RPMI8226 (cell line): ENCODE results near the gene PSORS1C2.

Experiments used
- DNase-seq: peaks from one replicate; pipeline ENCODE4 v3.0.0-alpha.2; 2015

Gene PSORS1C2

DNA sequence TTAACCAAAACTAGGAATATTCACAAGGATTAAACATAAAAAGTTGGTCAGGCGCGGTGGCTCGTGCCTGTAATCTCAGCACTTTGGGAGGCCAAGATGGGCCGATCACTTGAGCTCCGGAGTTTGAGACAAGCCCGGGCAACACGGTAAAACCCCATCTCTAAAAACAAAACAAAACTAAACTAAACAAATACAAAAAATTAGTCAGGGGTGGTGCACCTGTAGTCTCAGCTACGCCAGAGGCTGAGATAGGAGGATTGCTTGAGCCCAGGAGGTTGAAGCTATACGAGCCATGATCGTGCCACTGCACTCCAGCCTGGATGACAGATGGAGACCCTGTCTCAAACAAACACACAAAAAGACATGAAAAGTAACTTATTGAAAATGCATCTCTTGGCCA is 3.2 kb downstream of the PSORS1C2 start:
- DNase-seq = no peak

DNA sequence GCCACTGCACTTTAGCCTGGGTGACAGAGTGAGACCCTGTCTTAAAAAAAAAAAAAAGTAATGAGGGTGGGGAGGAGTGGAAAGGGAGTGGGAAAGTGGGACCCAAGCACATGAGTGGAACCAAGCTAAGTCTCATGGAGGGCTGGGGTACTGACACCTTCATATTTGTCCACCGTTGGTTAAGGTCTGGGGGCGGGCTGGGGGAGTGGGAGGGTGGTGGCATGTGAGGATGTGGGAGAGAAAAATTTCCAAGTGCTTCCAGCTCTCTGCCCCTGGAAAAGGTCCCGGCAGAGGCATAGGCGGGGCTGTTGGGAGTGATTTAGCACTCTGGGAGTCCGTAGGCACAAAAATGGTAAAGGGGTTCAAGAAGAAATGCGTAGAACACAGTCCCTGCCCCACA is 6.1 kb downstream of the PSORS1C2 start:
- no peak for DNase-seq

DNA sequence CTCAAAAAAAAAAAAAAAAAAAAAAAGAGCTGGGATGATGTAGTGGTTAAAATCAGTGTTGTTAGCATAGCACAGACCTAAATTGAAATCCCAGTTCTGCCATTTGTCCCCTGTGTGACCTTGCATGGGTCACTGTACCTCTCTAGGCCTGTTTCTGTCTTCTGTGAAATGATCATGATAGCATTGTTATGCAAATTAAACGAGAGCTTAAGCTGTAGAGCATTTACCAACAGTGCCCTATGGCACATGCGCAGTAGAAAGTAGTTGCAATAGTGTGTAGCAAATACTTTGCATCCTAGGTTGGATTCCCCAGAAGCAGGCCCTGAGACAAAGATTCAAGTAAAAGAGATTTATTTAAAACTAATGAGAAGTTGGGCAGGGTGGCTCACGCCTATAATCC is 7.3 kb downstream of the PSORS1C2 start:
- no peak for DNase-seq

DNA sequence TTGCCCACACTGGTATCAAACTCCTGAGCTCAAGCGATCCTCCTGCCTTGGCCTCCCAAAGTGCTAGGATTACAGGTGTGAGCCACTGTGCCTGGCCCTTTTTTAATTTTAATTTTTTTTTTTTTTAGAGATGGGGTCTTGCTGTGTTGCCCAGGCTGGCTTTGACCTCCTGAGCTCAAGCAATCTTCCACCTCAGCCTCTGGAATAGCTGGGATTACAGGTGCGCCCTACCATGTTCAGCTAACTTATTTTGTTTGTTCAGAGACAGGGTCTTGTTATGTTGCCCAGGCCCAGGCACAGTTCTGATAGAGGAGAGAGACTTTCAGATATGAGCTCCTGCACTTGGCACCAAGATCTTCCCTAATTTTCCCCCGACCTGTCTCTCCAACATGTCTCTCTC is 8.1 kb downstream of the PSORS1C2 start:
- no peak for DNase-seq

DNA sequence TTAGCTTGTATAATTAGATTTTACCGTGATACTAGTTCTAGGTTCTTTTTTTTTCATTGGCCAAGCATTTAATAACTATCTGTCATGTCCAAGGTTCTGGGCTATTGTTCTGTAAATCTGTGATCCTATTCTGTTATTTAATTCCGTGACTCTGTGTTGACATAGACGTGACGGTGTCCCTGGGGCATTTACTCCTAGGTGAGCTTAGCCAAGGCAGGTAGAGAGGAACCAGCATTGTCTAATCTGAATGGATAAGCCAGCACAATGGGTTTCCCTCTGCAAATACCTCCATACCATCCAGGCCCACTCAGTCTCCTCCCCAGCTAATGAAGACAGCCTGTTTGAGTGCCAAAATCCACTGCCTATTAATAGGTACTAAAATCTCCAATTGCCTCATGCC is 9.7 kb downstream of the PSORS1C2 start:
- DNase-seq = no peak

DNA sequence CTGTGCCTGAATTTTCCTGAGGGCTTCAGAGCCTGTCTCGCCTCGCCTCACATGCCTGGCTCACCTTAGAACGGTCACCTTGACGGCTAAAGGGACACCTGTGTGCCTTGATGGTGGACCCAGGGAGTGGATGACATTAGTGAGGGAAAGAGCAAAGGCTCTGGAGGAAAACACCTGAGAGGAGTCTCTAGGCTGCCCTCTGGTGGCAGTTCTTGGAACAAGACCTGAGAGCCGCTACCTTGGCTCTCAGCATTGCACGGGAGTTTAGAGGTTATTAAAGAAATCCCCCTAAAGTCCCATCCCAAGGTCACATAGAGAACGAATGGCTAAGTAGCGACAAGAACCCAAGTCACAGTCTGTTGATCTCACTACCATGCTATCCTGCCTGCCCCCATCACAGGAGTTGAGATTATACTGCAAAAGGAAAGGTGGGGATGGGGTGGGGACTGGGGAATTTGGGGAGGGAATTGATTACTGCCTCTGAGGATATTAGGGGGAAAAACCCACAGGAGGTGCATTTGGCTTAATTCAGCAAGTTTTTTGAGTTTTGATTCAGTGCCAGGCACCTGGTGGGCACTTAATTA is 10.7 kb downstream of the PSORS1C2 start:
- DNase-seq = peak; percentile 88

DNA sequence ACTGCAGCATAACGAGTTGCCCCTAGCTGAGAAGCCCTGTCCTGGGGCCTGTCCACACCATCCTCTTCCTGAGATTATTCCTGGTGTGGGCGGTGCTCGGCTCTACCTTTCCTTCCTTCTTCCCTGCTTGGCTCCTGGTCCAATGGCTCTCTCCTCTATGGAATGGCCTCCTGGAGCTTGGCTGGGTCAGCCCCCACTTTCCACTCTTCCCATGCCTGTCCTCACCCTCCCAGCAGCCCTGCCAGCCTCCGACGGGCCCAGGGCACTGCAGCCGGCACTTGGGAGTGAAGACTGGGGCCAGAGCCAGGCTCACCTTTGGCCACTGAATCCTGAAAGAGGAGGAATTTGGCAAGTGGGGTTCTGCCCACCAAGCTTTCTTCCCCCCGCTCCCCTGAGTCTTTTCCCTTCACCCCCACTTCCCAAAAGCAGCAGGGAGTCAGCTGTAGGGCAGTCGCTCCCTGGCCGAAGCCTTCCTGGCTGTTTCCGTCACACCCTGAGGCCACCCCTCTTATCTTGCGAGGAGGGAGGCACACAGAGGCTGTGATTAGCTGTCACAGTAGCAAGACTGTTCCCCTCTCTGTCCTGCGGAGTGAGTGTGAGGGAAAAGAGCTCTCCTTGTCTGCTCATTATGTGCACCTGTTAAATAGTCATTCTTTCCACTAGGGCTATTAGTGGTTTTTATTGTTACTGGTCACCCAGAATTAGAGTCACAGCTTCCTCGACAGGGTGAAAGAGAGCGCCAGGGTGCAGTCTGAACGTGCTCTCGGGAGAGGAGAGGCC is 12.3 kb downstream of the PSORS1C2 start:
- DNase-seq = no peak

DNA sequence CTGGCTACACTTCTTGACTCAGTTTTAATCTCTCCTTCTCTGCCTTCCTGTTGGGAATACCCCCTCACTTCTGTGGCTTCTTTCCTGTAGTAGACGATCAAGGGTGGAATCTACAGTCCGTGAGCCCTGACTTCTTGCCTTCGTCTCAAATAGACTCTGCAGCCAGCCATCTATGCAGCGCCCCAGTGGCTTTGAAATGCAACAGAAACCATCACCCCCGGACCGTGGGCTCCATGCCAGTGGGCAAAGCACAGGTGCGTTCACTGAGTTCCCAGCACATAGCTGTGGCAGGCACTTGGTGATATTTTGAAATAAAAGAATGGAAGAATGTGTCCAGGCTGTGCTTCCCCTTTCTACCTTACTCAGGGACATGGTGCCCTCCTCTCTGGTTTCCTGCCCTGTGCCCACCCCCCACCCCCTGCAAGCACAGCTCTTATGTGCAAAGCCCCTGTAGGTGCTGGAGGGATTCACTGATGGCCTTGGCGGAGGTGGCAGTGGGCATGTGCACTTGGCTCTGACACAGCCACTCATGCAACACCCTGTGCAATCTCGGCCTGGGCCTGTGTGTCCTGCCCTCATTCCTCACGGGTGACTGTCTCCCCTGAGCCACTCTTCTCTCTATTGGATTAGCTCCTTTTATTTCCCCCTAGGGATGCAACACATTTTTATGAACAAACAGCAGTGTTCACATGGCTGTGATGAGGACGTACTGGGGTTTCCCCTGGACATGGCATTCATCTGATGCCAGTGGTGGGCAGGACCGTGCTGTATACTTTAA is 13.1 kb downstream of the PSORS1C2 start:
- peak; percentile 94 for DNase-seq

DNA sequence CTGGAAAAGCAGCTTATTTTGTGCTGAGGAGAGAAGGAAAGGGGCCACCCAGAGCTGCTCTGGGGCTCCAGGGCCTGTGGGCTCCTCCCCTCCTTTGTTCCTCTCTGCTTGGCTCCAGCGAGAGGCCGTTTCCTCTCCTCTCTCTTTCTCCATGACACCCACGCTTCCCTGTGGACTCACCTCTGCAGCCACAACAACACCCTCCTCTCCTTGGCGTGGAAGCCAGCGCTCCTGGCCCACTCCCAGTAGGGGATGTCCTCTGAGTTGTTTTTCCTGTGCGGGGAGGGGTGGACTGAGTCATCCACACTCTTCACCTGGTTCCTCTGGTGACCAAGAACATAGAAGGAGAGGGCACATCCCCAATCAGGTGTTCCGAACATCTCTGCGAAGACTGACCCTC is 13.7 kb downstream of the PSORS1C2 start:
- peak; percentile 49 for DNase-seq

DNA sequence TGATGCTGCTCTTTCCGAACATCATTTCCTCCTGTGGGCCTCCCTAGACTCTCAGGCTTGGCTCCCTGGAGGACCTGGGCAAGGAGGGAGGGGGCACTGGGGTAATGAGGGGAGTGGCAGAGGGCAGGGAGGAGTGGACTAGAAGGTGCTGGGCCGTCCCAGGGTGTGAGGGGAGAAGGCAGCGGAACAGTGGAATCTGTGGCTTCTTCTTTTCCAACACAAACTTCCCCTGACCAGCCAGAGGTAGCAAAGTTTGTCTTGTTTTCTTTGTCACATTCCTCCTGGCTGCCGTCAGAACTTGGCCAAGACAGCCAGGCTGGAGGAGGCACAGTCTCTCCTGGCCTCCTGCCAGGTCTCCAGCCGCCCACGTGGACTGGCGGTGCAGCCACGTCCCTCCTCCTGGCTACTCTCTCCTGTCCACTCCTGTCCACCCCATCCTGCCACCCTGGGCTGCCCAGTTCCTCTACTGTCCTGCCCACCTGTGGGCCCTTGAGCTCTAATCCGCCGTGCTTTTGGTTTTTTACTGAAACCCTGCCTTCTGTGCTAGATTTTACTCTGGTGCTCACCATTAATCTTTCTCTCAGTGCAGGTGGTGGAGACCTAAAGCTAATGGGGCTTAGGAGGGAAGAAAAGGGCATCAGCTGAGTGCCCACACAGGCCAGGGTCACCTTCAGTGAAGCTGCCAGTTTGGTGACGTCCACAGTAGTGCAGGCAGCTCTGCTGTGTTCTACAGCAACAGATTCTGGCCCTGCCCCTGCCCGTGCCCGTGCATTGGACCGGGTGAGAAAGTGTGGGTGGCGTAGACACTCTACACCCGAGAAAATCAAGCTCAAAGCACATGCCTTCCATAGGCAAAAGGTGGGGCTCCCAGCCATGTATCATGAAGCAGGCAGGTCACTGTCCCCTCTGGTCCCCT is 15.8 kb downstream of the PSORS1C2 start:
- DNase-seq = peak; percentile 82

DNA sequence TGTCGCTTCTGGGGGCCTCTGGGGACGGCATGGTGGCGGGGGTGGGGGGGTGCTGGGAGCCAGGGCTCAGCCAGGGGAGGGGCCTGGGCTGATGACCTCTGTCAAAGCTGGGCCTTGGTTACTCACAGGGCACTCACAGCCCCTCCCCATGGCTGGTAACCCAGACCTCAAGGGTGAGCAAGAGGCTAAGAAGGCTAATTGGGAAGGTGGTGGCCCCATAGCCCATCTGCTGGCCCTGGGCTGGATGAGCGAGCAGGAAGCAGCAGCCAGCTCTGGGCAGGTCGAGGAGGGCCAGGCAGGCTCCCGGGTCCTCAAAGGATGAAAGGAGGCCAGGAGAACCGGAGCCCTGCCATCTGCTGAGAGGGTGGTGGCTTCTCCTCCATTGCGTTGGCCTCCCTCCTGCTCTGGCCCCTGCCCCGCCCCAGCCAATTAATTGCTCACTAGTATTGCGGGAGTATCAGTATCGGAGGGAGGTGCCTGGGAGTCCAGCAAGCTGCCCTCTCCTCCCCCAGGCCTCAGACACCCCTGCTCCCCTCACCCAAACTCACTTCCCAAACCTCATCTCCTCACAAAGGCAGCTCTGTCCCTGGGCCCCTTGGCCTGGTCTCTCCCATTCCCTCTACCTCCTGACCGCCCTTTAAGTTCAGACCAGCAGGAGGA is 17.6 kb downstream of the PSORS1C2 start:
- DNase-seq = no peak

DNA sequence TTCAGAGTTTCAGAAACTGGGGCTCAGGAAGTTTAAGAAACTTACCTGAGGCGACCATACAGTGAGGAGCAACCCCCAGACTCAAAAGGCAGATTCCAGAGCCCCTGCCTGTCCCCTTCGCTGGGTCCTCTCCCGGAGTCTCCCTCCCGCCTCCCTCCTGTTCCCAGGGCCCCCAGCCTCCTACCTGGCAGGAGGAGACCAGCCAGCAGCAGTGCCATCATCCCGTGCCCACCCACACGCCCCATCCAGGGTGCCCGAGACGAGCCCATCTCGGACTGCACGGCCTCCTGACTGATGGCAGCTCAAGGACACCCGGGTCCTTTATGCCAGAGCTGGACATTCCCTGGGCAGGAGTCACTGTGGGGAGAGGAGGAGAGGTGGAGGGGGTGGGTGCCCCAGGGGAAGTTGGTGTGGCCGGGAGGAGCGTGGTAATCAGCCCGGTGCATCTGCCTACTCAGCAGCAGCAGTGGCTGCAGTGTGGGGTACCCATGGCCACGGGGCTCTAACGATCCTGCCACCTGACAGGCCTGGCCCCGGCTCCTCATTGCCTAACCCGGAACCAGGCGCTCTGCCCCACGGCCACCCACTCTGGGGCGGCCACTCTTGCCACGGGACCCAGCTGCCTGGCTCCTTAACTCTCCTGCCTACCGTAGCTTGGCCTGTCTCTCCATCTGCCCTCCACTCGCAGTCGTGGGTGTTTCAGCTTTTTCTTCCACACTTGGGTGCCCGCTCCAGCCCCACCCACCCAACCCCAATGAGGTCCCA is 18.5 kb downstream of the PSORS1C2 start, which contains the start of gene CDSN:
Gene CDSN (minus strand): TSS at position 296 of the 765 bp plus-strand sequence. CDS start 27 bp downstream, at position 269.
- no peak for DNase-seq

DNA sequence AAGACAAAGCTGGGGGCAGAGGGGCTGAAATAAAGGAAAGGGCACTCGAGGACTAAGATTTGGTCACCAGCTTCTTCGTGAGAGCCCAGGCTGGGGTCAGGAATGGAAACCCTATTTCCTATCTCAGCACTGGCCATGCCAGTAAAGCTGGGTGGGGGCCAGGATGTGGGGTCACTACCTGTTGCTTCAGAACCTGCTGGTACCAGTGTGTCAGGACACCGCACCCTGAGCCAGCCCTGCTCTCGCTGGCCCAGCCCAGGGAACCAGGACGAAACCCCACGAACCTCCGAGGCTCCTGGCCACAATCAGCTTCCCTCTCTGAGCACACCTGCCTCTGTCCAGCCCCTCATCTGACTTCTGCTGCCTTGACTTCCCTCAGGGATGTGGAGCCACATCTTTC is 20.7 kb downstream of the PSORS1C2 start:
- DNase-seq = no peak

DNA sequence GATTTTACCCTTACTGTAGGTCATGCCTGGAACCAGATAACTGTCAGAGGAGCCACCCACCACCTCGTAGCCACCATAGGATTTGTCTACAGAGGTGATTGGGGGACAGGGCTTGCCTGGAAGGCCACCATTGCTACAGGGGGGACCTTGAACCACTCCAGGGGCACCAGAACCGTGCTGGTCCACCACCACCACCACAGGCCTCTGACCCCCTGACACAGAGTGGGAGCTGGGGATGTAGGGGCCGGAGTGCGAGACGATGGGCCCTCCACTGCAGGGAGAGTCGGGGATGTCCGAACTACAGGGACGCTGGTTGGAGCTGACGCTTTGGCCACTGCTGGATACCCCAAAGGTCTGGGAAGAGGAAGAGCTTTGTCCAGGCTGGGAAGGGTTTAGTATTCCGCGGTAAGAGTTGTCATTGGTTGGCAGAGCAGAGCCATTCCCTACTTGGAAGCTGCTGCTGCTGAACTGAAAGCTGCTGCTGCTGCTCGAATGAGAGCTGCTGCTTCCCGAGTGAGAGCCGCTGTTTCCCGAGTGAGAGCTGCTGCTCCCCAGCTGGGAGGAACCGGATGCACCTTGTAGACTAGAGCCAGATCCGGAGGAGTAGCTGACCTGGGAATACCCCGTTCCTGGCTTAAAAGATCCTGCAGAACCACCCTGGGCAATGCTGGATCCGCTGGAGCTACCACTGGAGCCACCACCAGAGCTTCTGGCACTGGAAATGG is 22.0 kb downstream of the PSORS1C2 start:
- no peak for DNase-seq

DNA sequence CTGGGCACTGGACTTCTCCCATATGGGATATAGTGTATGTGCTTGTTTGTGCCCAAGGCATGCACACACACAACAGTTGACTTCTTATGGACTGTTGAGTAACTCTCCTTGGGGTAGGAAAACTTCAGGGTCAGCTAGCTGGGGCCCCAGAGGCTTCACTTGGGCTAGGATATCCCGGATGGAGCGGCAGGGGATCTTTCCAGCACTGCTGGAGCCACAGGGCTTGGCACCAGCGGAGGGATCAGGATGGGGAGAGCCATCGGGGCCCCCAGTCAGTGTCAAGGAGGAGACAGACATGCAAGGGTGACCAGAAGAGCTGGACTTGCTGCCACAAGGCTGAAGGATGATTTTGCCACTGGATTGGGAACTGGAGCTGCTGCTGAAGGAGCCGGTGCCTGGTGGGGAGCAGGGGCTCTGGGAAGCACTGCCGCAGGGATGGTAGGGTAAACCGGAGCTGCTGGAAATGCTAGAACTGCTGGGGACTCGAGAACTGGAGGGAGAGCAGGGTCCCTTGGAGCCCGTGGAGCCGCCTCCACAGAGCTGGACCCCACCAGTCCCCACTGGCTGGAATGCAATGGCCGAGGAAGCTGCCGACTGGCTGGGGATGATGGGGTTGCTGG is 22.8 kb downstream of the PSORS1C2 start:
- no peak for DNase-seq

DNA sequence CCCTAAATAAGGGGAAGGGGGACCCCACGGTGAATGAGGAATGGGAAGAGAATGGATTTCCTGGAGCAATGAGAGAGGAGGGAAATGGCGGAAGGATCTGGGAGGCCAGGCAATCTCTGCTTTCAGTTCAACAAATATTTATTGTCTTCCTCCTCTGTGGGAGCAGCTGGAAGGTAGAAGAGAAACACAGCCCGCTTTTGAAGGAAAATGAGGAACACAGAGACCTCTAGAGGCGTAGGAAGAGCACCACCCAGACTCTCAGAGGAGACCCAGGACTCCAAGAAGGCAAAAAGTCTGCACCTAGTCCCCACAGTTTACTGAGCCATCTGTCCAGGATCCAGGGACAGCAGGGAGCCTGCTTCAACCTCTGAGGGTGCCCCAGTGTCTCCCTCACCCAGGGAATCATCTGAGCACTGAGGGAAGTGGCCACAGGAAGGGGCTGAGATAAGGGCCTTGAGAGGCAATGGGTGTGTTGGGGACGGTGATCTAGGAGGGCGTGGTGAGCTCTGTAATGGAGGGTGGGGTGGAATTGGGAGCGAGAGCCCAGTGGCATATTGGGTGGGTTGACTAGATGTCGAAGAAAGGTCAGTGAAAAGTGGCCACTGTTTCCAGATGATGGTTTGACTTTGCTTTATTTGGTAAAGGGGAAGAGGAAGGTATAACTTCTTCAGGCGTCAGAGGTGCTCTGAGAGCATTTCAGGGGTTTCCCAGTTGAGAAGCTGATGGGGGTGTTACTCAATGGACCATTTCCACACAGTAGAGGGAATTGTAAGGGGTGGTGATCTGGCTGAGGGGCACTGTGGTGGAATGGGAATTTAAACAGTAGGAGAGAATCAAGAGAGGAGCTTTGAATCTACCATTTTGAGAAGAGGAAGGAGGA is 23.7 kb downstream of the PSORS1C2 start:
- DNase-seq = peak; percentile 78

DNA sequence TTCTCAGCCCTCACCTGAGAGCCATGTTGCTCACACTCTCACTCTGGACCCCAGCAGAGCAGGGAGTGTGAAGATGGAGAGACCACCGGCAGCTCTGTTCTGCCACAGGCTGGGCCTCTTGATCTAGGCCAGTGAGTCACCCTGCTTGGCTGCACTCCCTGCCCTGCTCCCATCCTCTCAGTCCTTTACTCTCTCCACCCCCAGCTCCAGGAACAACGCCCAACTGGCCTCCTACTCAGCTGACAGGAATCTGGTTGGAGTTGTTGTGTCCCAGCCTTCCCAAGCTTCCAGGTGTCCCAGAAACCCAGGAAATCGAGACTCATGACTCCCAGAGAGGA is 24.4 kb downstream of the PSORS1C2 start, which contains the start of gene PSORS1C1:
Gene PSORS1C1 (plus strand): TSS at position 260 of the 338 bp plus-strand sequence. CDS start 14,833 bp downstream, outside the sequence.
- no peak for DNase-seq

DNA sequence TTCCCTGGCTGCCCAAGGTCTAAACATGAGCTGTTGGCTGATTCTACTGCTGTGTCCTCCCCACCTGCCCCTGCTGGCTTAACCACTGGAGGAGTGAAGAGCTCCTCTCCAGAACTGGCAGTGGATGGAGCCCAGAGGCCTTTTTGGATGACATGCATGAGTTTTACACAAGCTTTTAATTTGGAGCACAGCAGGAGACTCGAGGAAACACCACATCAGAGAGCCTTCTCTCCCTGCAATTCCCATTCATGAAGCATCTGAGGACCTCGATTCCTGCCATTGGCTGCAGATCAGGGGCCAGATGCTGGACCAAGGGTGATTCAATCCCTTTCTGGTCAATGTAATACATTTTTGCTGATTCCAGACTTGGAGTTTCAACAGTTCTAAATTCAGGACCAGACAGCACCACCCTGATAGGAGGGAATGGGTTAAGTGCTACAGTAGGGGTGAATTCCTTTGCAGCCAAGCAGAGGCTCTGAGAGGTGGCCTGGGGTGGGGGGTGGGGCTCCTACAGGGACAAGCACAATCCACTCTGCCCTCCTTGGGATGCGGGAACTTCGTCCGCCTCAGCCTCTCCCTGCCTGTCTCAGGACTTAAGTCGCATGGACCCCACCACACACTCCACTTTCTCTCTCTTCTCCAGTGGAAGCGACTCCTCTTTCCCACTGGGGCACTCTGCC is 24.9 kb downstream of the PSORS1C2 start:
- no peak for DNase-seq

DNA sequence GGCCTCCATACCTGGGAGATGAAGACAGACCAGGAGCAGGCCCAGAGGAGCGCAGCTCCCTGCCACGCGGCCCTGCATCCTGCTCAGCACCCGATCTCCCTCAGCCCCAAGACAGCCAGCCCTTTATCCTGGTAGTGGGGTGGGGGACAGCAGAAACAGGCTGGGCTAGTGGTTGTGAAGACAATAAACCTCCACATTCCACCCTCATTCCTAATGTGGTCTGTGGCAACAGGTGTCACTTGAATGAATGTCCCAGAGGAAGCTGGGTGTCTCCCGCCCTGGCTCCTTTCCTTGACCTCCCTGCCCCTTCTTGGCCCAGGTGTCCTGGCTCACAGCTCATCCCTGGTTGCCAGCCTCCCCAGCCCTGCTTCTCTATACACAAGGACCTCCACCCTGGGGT is 26.4 kb downstream of the PSORS1C2 start, which contains the start of gene C6orf15:
Gene C6orf15 (minus strand): TSS at position 98 of the 400 bp plus-strand sequence. CDS start 20 bp downstream, at position 78.
- DNase-seq = no peak
